A549 (cell line): Measurements from ENCODE around the gene GSK3B. TPM values are rescaled to one million over a fixed set of nuclear protein-coding genes. Genes with fewer than 3 reads are reported as not detected.
A peak's percentile ranks its signal among the peaks of the same experiment; 100 is the strongest.

Experiments
- ATAC-seq, 2 experiments: fragments of 200-7000 bp in 1 of 2; fragments of >200 bp in 1 of 2; cut with Nextera tagmentation in 1 of 2; cut with Tn5 transposase in 1 of 2; 3 replicates each; pipeline versions ENCODE4 v1.8.0 to v1.9.1; 2018 to 2020; ENCODE audit warnings: mild to moderate bottlenecking in 1 of 2, moderate library complexity in 1 of 2
- CTCF ChIA-PET: fragments of 300-600 bp; sonication (Branson Sonifier 250); formaldehyde crosslinking; extraction: SDS; loops from one replicate; lab custom pipeline; 2021; ENCODE audit warnings: antibody characterized with exemption, inconsistent platforms; lab: Yijun Ruan, JAX
- POLR2A ChIA-PET: fragments of 350-600 bp; formaldehyde crosslinking; extraction: SDS; loops from one replicate; lab custom pipeline; 2021; ENCODE audit warnings: antibody characterized with exemption, inconsistent platforms; lab: Yijun Ruan, JAX
- DNase-seq, 2 experiments: peaks; one replicate each; pipeline versions ENCODE4 v3.0.0 to v3.0.0-alpha.2; 2011 to 2016; ENCODE audit warnings: low read depth in 1 of 2, low spot score in 1 of 2
- FAIRE-seq: peaks from 2 replicates; lab custom pipeline; 2011; peaks lifted over from hg19 to GRCh38; lab: Jason Lieb, UNC
- H3K27ac ChIP-seq, 2 experiments: fragments of >200 bp; sonication (Bioruptor Twin); formaldehyde crosslinking; 3 replicates each; pipeline ENCODE4 v1.5.1; 2016 to 2017
- H3K4me1 ChIP-seq: fragments of >200 bp; sonication (Bioruptor Twin); formaldehyde crosslinking; 3 replicates; pipeline ENCODE4 v1.6.1; 2016
- H3K4me2 ChIP-seq: fragments of >200 bp; sonication (Bioruptor Twin); formaldehyde crosslinking; 3 replicates; pipeline ENCODE4 v1.6.1; 2016
- H3K4me3 ChIP-seq: fragments of >200 bp; sonication (Bioruptor Twin); formaldehyde crosslinking; 3 replicates; pipeline ENCODE4 v1.5.1; 2016
- H3K9me3 ChIP-seq: fragments of >200 bp; sonication (Bioruptor Twin); formaldehyde crosslinking; 3 replicates; pipeline ENCODE4 v1.6.1; 2016
- CHD2 ChIP-seq: fragments of 150-350 bp; IDR thresholded peaks from 2 replicates; pipeline ENCODE4 v1.6.1; 2014; ENCODE audit warnings: low read length; ENCODE audit not compliant: partially characterized antibody
- CHD4 ChIP-seq: fragments of 200-600 bp; sonication (generic); IDR thresholded peaks from 2 replicates; pipeline ENCODE4 v1.6.1; 2016; ENCODE audit warnings: antibody characterized with exemption, mild to moderate bottlenecking, borderline replicate concordance
- EHF ChIP-seq: fragments of 250-450 bp; sonication (Bioruptor Pico); IDR thresholded peaks from 2 replicates; pipeline ENCODE4 v1.5.0; 2020; ENCODE audit warnings: mild to moderate bottlenecking
- EP300 ChIP-seq, 2 experiments: fragments of >200 bp; sonication (Bioruptor Twin); formaldehyde crosslinking; IDR thresholded peaks; 2 replicates in 1 of 2; 3 replicates in 1 of 2; pipeline ENCODE4 v1.6.1; 2016 to 2017
- ESRRA ChIP-seq: fragments of 150-350 bp; IDR thresholded peaks from 2 replicates; pipeline ENCODE4 v1.6.1; 2014; ENCODE audit warnings: mild to moderate bottlenecking, low read length, borderline replicate concordance
- FOSL2 ChIP-seq, 2 experiments: fragments of 450-650 bp in 1 of 2; fragments of >200 bp in 1 of 2; sonication (Bioruptor Twin) in 1 of 2; formaldehyde crosslinking; IDR thresholded peaks; 2 replicates each; pipeline versions ENCODE4 v1.5.0 to v1.6.1; 2016 to 2020; ENCODE audit warnings: mild to moderate bottlenecking in 1 of 2, moderate library complexity in 1 of 2
- HDAC2 ChIP-seq: fragments of 200-600 bp; sonication (generic); IDR thresholded peaks from 2 replicates; pipeline ENCODE4 v1.6.1; 2016
- MAZ ChIP-seq: fragments of 150-350 bp; IDR thresholded peaks from 2 replicates; pipeline ENCODE4 v1.6.1; 2014; ENCODE audit warnings: antibody characterized with exemption, low read depth, low read length, borderline replicate concordance
- MYC ChIP-seq: IDR thresholded peaks from 2 replicates; pipeline ENCODE4 v1.6.1; 2012; ENCODE audit warnings: mild to moderate bottlenecking, inconsistent platforms, low read length, improper control_type of control experiment, borderline replicate concordance
- NPAS2 ChIP-seq: fragments of 250-450 bp; sonication (Bioruptor Pico); IDR thresholded peaks from 2 replicates; pipeline ENCODE4 v1.8.0; 2022; ENCODE audit warnings: mild to moderate bottlenecking, moderate library complexity, borderline replicate concordance
- NR3C1 ChIP-seq: fragments of >200 bp; sonication (Bioruptor Twin); formaldehyde crosslinking; IDR thresholded peaks from 3 replicates; pipeline ENCODE4 v1.6.1; 2017
- PHF8 ChIP-seq: fragments of 200-600 bp; sonication (generic); IDR thresholded peaks from 2 replicates; pipeline ENCODE4 v1.6.1; 2016; ENCODE audit warnings: low read depth, mild to moderate bottlenecking, antibody characterized with exemption, moderate library complexity, borderline replicate concordance
- RAD21 ChIP-seq, 2 experiments: fragments of >200 bp in 1 of 2; sonication (Bioruptor Twin) in 1 of 2; formaldehyde crosslinking in 1 of 2; IDR thresholded peaks in 1 of 2; conservative IDR thresholded peaks in 1 of 2; 2 replicates in 1 of 2; 3 replicates in 1 of 2; pipeline ENCODE4 v1.6.1; 2012 to 2018; ENCODE audit warnings: inconsistent platforms in 1 of 2
- RCOR1 ChIP-seq: fragments of 150-350 bp; IDR thresholded peaks from 2 replicates; pipeline ENCODE4 v1.6.1; 2014; ENCODE audit warnings: antibody characterized with exemption, low read length, low read depth
- RNF2 ChIP-seq: fragments of 200-600 bp; sonication (generic); IDR thresholded peaks from 2 replicates; pipeline ENCODE4 v1.6.1; 2016; ENCODE audit warnings: low read depth, mild to moderate bottlenecking, antibody characterized with exemption, moderate library complexity, borderline replicate concordance
- TP53 ChIP-seq: fragments of 250-450 bp; sonication (Bioruptor Pico); IDR thresholded peaks from 2 replicates; pipeline ENCODE4 v1.5.0; 2021; ENCODE audit warnings: mild to moderate bottlenecking, moderate library complexity
- WGBS: methylation state at CpG from one replicate; pipeline ENCODE4 v1.1.6; 2017; ENCODE audit errors: missing lambda C conversion rate; 5-methylcytosine and 5-hydroxymethylcytosine counted together
- polyA plus RNA-seq, 4 experiments: library from polyadenylated mRNA; depleted of rRNA in 3 of 4; stranded (reverse); fragments of >200 nt; fragmentation: RNase III in 1 of 4; extraction: RNeasy Plus Mini Kit Qiagen cat#74134 plus additional on column Dnase treatment in 1 of 4; gene quantifications; 2 replicates in 3 of 4; 3 replicates in 1 of 4; pipeline ENCODE4 v1.2.3, GENCODE V29; 2011 to 2017
- TF ChIP-seq, protein P1 (sequence below): fragments of >200 bp; sonication (Bioruptor Twin); formaldehyde crosslinking; IDR thresholded peaks from 3 replicates; pipeline ENCODE4 v1.6.1; 2016
- TF ChIP-seq, protein P2 (sequence below): fragments of 150-350 bp; IDR thresholded peaks from 2 replicates; pipeline ENCODE4 v1.6.1; 2014; ENCODE audit warnings: low read depth, mild to moderate bottlenecking, low read length
- TF ChIP-seq, protein P3 (sequence below): fragments of 200-600 bp; sonication (generic); IDR thresholded peaks from 2 replicates; pipeline ENCODE4 v1.6.1; 2016; ENCODE audit warnings: antibody characterized with exemption, mild to moderate bottlenecking, moderate library complexity
- TF ChIP-seq, protein P4 (sequence below): fragments of 250-450 bp; sonication (Bioruptor Pico); IDR thresholded peaks from 2 replicates; pipeline ENCODE4 v1.5.0; 2020; ENCODE audit warnings: low read depth, mild to moderate bottlenecking, moderate library complexity
- TF ChIP-seq, protein P5 (sequence below): fragments of >200 bp; sonication (Bioruptor Twin); formaldehyde crosslinking; IDR thresholded peaks from 3 replicates; pipeline ENCODE4 v1.5.1; 2016

GSK3B gene
- polyA plus RNA-seq, 2 of the 4 experiments (the other 2 are of a cell fraction) = 30.0 to 49.8 TPM

DNA sequence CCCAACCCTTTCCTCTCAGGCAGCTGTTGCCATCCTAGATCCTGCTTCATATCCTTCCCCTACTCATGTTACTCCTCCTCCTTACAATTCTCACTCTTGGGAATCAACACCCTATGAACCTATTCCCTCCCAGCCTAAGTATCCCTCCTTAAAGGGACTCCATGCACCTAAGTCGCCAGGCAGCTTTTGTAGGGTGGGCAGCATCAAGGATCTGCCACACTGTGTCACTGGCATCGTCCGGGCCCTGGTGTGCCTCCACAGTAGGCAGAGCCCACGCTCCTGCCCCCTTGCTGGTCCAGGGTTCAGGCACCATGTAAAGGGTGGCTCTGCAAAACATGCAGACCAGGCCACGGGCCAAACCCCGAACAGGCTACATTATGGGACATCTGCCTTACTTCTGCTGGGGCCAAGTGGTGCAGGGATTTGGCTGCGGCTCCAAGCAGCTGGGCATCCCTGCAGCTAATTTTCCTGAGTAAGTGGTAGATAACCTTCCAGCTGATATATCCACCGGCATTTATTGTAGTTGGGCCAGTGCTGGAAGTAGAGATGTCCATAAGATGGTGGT lies 53.4 kb downstream of the GSK3B start:
- H3K4me3 ChIP-seq = no peak overlapping the region
- H3K4me1 ChIP-seq = no peaks in the 10 kb centered on the region
- TF ChIP-seq ESRRA (no peak), HDAC2 (no peak), EP300 (IDR thresholded peaks at IDR 0.05) (no peak), NR3C1 (no peak), RNF2 (no peak), EHF (CRISPR knock-in tag) (no peak), PHF8 (no peak), MAZ (no peak), RCOR1 (no peak), CHD4 (no peak), MYC (no peak), FOSL2 (IDR thresholded peaks at IDR 0.05) (no peak), FOSL2 (CRISPR knock-in tag; IDR thresholded peaks at IDR 0.05) (no peak)
- TF ChIP-seq, protein P1, sequence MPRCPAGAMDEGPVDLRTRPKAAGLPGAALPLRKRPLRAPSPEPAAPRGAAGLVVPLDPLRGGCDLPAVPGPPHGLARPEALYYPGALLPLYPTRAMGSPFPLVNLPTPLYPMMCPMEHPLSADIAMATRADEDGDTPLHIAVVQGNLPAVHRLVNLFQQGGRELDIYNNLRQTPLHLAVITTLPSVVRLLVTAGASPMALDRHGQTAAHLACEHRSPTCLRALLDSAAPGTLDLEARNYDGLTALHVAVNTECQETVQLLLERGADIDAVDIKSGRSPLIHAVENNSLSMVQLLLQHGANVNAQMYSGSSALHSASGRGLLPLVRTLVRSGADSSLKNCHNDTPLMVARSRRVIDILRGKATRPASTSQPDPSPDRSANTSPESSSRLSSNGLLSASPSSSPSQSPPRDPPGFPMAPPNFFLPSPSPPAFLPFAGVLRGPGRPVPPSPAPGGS = no peak
- TF ChIP-seq, protein P2, sequence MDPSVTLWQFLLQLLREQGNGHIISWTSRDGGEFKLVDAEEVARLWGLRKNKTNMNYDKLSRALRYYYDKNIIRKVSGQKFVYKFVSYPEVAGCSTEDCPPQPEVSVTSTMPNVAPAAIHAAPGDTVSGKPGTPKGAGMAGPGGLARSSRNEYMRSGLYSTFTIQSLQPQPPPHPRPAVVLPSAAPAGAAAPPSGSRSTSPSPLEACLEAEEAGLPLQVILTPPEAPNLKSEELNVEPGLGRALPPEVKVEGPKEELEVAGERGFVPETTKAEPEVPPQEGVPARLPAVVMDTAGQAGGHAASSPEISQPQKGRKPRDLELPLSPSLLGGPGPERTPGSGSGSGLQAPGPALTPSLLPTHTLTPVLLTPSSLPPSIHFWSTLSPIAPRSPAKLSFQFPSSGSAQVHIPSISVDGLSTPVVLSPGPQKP = no peak
- TF ChIP-seq, protein P3, sequence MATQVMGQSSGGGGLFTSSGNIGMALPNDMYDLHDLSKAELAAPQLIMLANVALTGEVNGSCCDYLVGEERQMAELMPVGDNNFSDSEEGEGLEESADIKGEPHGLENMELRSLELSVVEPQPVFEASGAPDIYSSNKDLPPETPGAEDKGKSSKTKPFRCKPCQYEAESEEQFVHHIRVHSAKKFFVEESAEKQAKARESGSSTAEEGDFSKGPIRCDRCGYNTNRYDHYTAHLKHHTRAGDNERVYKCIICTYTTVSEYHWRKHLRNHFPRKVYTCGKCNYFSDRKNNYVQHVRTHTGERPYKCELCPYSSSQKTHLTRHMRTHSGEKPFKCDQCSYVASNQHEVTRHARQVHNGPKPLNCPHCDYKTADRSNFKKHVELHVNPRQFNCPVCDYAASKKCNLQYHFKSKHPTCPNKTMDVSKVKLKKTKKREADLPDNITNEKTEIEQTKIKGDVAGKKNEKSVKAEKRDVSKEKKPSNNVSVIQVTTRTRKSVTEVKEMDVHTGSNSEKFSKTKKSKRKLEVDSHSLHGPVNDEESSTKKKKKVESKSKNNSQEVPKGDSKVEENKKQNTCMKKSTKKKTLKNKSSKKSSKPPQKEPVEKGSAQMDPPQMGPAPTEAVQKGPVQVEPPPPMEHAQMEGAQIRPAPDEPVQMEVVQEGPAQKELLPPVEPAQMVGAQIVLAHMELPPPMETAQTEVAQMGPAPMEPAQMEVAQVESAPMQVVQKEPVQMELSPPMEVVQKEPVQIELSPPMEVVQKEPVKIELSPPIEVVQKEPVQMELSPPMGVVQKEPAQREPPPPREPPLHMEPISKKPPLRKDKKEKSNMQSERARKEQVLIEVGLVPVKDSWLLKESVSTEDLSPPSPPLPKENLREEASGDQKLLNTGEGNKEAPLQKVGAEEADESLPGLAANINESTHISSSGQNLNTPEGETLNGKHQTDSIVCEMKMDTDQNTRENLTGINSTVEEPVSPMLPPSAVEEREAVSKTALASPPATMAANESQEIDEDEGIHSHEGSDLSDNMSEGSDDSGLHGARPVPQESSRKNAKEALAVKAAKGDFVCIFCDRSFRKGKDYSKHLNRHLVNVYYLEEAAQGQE = no peak
- TF ChIP-seq, protein P4, sequence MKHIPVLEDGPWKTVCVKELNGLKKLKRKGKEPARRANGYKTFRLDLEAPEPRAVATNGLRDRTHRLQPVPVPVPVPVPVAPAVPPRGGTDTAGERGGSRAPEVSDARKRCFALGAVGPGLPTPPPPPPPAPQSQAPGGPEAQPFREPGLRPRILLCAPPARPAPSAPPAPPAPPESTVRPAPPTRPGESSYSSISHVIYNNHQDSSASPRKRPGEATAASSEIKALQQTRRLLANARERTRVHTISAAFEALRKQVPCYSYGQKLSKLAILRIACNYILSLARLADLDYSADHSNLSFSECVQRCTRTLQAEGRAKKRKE = no peak
- TF ChIP-seq, all 56 proteins: peak for 0
- Histone ChIP-seq H3K9me3 (peaks cover 33% of the 10 kb centered on the region), H3K4me2 (no peak overlapping the region), H3K27ac (no peak overlapping the region)
- 91% methylated on average over 3 of the region's 8 CpGs for WGBS
- FAIRE-seq (no peak), DNase-seq (no peak), ATAC-seq (no peak)
- POLR2A ChIA-PET = no interaction called here
- CTCF ChIA-PET = interaction anchor here (2.7 kb wide), 1 partner anchor 12 kb away, joined by 9 read pairs; no protein-coding TSS in a partner anchor

DNA sequence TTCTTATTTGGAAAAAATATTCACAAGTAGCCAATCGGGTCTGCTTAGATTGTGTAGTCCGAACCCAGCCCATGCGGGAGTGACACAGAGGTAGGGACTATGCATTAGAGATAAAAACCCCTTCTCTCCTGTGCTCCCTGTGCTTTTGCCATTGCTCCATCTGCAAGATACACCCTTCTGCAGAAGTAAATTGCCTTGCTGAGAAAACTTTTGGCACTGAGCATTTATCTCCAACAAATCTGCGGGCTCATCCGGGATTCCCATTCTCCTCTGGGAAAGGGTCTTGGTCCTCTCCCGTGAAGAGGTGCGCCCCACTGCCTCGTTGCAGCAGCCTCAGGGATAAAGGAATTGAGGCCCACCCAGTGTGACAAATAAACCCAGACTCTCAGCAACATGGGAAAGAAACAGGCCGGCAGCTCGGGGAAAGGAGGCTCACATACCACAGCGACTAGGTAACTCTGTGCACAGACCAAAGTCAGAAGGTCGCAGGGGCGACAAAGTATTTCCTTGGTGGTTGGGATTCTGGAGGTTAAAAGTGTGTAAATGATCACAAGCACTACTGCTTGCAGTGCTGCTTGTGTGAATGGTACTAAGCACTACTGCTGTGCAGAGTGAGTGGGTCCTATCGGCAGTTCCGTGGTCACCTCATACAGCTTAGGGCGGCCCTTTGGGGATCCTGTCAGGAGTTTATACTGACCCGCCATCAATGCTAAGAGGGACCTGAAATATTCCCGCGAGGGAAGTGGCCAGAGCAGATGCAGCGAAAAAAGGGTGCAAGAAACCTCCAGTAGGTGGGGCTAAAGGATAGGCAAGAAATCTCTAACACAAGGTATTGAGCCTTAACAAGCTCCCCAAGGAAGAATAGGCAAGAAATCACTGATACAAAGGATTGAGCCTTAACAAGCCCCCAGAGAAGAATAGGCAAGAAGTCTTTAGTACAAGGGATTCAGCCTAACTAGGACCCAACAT lies 54.3 kb downstream of the GSK3B start:
- DNase-seq = peak in 1 of 2 experiments; percentile 22
- H3K27ac ChIP-seq = no peak overlapping the region
- no peak for FAIRE-seq
- H3K4me3 ChIP-seq = no peak overlapping the region
- H3K4me2 ChIP-seq = no peak overlapping the region
- POLR2A ChIA-PET = no interaction called here
- H3K9me3 ChIP-seq = peaks cover 24% of the 10 kb centered on the region
- CTCF ChIA-PET = interaction anchor here (0.7 to 2.7 kb wide), 2 partner anchors 13 to 61 kb away, joined by 3 to 9 read pairs; no protein-coding TSS in a partner anchor
- no peaks in the 10 kb centered on the region for H3K4me1 ChIP-seq
- WGBS = 91% methylated on average over 20 of the region's 20 CpGs
- ATAC-seq = no peak
- TF ChIP-seq, protein P5, sequence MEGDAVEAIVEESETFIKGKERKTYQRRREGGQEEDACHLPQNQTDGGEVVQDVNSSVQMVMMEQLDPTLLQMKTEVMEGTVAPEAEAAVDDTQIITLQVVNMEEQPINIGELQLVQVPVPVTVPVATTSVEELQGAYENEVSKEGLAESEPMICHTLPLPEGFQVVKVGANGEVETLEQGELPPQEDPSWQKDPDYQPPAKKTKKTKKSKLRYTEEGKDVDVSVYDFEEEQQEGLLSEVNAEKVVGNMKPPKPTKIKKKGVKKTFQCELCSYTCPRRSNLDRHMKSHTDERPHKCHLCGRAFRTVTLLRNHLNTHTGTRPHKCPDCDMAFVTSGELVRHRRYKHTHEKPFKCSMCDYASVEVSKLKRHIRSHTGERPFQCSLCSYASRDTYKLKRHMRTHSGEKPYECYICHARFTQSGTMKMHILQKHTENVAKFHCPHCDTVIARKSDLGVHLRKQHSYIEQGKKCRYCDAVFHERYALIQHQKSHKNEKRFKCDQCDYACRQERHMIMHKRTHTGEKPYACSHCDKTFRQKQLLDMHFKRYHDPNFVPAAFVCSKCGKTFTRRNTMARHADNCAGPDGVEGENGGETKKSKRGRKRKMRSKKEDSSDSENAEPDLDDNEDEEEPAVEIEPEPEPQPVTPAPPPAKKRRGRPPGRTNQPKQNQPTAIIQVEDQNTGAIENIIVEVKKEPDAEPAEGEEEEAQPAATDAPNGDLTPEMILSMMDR = 0 out of 3 replicates have a peak, but pooled peaks have one; percentile 11
- no peak for TF ChIP-seq TP53 (CRISPR knock-in tag)
- TF ChIP-seq CHD2 = no peak
- TF ChIP-seq RAD21 (conservative IDR thresholded peaks at IDR 0.05 in 1 of 2, IDR thresholded peaks at IDR 0.05 in 1 of 2) = peak in 1 of 2 experiments; percentile 42; a peak in 1 of 5 replicates
- no peak for TF ChIP-seq NPAS2 (CRISPR knock-in tag)
